Body of pancreas (tissue), 4 donors: ENCODE measurements around the gene WDFY3.

Experiments used
- POLR2A ChIP-seq, 3 donors: fragments of 450-650 bp; IDR thresholded peaks; one replicate each; pipeline ENCODE4 v1.6.1; 2016; ENCODE audit warnings: antibody characterized with exemption in 3 of 3, mild to moderate bottlenecking in 2 of 3
- TF ChIP-seq, protein P1 (sequence below), 7 experiments: fragments of 450-650 bp in 4 of 7; fragments of 200-600 bp in 3 of 7; sonication (generic) in 3 of 7; IDR thresholded peaks; one replicate each; pipeline ENCODE4 v1.5.1; 2016 to 2019; ENCODE audit warnings: antibody characterized with exemption in 7 of 7

DNA sequence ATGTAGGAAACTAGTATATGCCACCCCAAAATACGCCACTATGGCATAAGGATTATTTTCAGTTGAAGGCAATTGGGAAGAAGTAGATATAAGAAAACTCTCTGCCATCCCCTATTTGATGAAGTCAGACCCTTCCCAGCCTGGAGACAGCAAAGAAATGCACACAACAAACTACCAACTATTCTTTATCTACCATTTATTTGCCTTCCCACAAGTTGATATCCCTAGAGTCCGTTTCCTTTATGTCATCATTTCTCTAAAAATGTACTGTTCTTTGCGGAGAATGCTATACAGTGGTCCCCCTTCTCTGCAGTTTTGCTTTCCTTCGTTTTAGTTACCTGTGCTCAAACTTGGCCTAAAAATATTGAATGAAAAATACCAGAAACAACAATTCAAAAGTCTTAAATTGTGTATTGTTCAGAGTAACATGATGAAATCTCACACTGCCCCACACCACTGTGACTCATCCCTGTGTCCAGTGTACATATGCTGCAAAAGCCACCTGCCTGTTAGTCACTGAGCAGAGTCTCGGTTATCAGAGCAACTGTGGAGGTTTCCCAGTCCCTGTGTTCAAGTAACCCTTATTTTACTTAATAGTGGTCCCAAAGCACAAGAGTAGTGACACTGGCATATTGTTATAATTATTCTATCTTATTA is 152.3 kb downstream of the WDFY3 start:
- TF ChIP-seq, protein P1, sequence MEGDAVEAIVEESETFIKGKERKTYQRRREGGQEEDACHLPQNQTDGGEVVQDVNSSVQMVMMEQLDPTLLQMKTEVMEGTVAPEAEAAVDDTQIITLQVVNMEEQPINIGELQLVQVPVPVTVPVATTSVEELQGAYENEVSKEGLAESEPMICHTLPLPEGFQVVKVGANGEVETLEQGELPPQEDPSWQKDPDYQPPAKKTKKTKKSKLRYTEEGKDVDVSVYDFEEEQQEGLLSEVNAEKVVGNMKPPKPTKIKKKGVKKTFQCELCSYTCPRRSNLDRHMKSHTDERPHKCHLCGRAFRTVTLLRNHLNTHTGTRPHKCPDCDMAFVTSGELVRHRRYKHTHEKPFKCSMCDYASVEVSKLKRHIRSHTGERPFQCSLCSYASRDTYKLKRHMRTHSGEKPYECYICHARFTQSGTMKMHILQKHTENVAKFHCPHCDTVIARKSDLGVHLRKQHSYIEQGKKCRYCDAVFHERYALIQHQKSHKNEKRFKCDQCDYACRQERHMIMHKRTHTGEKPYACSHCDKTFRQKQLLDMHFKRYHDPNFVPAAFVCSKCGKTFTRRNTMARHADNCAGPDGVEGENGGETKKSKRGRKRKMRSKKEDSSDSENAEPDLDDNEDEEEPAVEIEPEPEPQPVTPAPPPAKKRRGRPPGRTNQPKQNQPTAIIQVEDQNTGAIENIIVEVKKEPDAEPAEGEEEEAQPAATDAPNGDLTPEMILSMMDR (IDR thresholded peaks at IDR 0.05): no peak
- TF ChIP-seq POLR2A (IDR thresholded peaks at IDR 0.05): no peak
